Measurements from ENCODE around the gene TRIM72.
"Not testable (repeated sequence)": the region's sequence is repeated elsewhere in the genome, so short reads cannot be mapped to it uniquely, and the experiment has no call there.

Gene TRIM72, protein sequence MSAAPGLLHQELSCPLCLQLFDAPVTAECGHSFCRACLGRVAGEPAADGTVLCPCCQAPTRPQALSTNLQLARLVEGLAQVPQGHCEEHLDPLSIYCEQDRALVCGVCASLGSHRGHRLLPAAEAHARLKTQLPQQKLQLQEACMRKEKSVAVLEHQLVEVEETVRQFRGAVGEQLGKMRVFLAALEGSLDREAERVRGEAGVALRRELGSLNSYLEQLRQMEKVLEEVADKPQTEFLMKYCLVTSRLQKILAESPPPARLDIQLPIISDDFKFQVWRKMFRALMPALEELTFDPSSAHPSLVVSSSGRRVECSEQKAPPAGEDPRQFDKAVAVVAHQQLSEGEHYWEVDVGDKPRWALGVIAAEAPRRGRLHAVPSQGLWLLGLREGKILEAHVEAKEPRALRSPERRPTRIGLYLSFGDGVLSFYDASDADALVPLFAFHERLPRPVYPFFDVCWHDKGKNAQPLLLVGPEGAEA

DNA sequence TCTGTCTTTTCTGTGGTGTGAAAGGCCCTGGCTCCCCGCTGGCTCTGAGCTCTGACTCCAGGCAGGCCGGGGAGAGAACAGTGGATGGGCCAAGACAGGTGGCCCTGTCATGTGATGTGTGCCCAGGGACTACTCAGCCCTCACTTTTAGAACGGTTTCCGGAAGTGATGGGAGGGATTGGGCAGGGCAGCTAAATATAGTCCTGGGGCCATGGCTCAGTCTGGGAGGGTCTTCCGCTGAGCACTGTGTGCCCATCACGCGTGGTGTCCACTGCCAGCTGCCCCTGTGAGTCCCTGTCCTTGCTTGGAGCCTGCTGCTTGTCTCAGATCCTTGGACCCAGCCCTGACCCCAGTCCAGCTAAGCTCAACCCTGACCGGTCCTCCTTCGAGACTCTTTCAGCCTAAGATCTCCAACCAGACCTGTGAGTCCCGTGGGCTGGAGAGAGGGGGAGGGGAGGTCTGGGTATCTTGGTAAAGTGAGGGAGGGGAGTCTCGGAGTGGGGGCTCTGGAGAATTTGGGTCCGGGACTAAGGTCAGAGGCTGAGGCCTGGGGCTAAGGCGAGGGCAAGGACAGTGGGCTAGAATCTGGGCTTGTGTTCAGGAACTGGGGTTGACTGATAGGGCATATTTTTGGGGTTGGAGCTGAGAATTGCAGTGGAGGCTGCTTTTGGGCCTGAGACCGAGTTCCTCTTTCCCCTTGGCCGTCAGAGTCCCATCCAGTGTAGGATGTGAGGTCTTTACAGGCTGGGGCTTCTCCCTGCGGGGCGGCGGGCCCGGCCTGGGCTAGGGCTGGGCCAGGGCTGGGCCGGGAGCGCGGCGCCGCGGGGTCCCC, at the start of gene TRIM72:
TSS of gene TRIM72 (plus strand) at position 243 of the 831 bp plus-strand sequence. CDS start 620 bp downstream, outside the sequence.
- no peak for DNase-seq

DNA sequence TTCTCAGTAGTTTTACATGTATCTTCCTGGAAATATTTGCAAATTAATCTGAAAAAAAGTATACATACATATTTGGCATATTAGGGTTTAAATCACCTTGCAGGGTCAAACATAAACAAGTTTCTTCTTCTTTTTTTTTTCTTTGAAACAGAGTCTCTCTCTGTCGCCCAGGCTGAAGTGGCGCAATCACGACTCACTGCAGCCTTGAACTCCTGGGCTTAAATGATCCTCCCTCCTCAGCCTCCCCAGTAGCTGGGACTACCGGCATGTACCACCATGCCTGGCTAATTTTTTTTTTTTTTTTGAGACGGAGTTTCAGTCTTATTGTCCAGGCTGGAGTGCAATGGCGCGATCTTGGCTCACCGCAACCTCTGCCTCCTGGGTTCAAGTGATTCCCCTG, 46.6 kb upstream of the TRIM72 start:
- no peak for DNase-seq

DNA sequence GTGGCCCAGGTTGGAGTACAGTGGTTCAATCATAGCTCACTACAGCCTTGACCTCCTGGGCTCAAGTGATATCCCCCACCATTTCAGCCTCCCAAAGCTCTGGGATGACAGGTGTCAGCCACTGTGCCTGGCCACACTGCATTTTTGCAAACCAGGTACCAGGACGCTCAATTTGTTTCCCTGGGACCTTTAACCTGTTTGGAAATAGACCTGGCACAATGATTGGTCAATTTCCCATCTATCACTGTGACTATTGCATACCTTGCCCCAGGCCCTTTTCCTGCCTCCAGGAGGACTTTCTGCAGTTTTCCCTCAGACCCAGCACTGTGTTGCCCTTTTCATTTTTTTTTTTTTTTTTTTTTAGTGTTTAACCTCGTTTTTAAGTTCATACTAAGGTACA, 45.1 kb upstream of the TRIM72 start:
- DNase-seq = no peak

DNA sequence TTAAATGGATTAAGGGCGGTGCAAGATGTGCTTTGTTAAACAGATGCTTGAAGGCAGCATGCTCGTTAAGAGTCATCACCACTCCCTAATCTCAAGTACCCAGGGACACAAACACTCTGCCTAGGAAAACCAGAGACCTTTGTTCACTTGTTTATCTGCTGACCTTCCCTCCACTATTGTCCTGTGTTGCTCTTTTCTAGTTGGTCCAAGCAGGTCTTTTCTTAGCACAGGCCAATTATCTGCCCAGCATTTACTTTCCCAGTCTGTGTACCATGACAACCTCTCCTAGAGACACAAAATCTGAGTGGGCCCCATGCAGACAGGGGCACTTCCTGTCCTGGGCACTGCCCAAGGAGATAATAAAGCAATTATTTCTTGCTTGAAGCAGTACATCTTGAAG, 43.9 kb upstream of the TRIM72 start:
- not testable (repeated sequence) for DNase-seq

DNA sequence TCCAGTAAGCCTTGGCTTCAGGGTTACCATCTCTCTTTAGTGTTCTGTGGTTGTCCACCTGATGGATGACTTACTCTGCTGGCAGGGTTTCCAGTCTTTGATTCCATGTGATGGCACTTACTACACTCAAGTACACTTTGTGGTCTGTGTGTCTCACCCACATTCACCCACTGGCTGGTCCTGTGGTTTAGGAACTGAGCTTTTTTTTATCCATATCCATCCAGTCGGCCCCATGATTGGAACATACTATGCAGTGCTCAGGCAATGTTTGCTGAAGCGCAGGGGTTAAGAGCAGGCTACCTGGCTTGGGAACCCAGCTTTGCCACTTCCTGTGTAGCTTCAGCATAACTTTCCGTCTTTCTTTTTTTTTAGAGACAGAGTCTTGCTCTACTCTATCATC, 36.8 kb upstream of the TRIM72 start:
- no peak for DNase-seq

DNA sequence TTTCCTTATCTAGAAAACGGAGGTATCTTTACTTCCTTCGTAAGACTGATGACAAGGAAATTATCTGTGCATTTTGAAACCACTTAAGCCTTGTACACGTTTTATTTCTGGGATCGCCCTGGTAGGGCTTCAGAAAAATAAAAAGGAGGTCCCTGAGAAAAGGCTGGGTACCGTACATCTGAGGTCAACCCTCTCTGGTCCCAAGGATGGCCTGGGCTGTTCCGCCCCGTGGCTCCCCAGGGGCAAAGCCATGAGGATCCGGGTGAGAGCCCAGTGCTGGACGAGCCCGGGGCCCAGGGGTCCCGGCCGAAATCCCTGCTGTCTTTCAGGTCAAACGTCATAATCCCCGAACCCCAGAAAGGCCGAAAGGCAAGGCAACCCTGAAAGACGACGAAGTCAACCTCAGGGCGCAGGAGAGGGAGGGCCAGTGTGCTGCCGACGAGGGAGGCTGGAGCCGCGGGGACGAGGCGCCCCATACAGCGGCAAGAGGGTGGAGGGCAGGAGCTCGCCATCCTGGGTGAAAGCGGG, 34.6 kb upstream of the TRIM72 start:
- DNase-seq = no peak

DNA sequence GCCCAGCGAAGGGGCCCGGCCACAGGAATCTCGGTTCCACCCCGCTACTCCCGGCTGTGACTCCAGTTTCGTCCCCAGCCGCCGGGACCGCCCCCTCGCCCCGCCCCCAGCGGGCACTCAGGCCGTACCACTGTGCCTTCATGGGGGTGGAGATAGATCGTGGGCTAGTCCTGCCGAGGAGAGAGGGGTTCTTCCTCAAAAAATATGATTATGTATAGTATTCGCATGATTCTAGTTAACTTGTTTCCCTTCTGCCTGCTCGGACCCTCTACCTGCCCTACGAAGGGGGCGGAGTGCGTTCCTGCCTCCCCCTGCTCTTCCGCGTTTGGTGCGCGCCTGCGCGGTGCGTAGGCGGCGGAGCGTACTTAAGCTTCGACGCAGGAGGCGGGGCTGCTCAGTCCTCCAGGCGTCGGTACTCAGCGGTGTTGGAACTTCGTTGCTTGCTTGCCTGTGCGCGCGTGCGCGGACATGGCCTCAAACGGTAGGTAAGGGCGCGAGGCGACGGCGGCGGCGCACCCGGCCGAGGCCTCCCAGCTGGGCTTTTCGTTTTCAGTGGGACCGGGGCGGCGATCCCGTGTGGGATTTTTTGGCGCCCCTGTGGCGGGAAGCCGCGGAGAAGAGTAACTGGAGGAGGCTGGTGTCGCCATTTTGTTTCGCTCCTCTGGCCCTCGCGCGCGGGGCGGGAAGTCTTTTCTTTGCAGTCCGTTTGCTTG, 34.0 kb upstream of the TRIM72 start, which contains the start of gene FUS:
TSS of gene FUS (plus strand) at position 393 of the 713 bp plus-strand sequence. CDS start at position 469, 76 bp downstream.
- DNase-seq = peak; percentile 90

DNA sequence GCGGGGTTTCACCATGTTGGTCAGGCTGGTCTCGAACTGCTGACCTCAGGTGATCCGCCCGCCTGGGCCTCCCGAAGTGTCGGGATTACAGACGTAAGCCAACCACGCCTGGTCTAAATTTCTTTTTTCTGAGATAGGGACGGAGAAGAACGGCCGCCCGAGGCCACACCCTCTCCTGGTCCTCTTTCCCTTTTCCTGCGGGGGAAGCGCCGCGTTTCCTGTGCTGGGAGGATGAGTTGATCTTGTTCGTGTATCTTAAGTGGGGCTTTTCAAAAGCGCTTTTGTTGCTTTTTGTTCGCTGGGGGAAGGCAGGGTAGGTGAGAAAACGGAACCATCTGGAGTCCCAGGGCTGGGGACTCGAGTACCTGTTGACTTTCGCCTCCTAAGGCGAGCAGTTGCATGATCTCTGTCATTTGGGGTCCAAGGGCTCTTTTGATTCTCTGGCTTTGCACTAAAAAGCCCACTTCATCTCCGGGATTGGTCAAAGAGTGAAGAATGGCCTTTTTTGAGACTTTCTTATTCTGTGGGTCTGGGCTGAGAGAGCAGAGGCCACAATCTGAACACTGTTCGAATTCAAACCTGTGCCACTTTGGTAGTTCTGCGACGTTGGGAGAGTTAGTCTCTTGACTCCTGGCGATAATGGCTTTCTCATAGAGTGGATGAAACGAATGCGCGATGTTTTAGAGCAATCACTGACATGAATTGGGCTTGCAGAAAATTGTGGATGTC, 32.7 kb upstream of the TRIM72 start:
- peak; percentile 45 for DNase-seq

DNA sequence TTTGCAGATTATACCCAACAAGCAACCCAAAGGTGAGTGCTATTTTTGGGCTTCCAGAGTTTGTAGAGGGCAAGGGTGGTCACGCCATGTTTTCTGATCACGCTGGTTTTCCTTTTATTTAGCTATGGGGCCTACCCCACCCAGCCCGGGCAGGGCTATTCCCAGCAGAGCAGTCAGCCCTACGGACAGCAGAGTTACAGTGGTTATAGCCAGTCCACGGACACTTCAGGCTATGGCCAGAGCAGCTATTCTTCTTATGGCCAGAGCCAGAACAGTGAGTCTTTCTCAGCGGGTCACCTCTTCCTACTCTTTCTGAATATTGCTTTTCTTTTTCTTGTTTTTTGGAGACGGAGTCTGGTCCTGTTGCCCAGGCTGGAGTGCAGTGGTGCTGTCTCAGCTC, 31.5 kb upstream of the TRIM72 start:
- DNase-seq = no peak

DNA sequence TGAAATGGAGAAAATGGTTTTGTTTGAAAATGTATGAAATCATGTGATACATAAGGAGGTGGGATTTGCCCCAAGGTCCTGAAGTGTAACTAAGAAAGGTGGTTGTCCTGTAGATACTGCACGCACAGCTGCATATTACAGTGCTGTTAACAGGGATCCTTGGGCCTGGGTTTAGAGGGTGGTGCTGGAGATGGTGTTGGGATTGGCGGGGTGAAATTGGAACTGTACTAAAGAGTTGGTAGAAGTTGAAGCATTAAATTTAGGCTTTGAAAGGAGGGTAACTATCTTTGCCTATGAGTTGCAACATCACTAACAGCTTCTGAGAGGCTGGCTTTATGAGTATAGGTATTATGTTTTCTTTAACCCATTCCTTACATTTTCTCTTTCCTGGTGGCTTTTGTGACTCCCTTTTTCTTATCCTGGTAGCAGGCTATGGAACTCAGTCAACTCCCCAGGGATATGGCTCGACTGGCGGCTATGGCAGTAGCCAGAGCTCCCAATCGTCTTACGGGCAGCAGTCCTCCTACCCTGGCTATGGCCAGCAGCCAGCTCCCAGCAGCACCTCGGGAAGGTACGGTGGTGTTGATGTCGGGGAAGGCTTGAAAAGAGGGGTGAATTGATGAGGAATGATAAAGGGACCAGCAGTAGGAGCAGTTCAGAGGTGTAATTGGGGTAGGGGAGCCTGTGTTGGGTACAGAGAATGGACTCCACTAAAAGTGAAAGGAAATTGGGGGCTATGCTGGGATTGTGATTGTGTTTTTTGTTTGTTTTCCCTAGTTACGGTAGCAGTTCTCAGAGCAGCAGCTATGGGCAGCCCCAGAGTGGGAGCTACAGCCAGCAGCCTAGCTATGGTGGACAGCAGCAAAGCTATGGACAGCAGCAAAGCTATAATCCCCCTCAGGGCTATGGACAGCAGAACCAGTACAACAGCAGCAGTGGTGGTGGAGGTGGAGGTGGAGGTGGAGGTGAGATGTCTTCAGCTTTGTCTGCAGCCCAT, 30.2 kb upstream of the TRIM72 start:
- no peak for DNase-seq

DNA sequence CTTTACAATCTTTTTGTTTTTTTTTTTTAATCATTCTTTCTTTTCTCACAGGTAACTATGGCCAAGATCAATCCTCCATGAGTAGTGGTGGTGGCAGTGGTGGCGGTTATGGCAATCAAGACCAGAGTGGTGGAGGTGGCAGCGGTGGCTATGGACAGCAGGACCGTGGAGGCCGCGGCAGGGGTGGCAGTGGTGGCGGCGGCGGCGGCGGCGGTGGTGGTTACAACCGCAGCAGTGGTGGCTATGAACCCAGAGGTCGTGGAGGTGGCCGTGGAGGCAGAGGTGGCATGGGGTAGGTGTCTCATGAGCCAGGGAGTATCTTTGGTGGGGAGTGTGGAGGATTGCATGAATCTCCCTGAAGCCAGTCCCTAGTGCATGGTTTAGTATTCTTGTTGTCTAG, 29.0 kb upstream of the TRIM72 start:
- no peak for DNase-seq

DNA sequence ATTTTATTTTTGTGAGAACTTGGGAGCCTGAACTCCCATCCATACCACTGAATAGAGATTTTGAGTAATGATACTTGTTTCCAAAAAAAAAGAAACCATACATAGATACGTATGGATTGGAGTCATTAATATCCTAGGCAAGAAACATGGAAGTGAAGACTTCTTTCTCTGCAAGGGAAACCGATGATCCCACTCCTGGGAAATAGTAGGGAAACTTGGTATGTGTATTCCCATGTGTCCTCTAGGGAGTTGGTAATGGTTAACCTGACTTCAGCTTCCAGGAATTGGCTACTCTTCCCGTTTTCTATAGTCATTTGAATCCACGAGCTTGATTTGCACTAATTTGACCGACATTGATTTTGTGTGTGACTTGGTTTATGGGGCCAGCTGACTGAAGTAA, 28.6 kb upstream of the TRIM72 start:
- DNase-seq = no peak

DNA sequence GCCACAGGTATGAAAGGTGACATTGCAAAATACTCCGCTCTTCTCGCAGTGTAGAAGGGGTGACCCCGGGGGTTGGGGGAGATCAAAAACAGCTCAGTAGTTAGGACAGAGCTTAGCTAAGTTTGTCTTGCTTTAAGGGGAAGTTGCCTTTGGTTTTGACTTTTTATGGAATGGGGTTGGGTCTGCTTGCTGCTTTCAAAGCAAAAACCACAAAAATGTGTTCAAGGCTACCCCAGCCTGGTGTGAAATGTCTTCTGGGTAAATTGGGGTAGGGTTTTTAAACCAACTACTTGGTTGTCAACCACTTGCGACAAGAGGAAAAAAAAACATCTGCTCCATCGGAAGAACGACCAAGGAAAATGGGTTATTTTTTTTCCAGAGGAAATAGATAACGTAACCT, 27.7 kb upstream of the TRIM72 start:
- DNase-seq = no peak

DNA sequence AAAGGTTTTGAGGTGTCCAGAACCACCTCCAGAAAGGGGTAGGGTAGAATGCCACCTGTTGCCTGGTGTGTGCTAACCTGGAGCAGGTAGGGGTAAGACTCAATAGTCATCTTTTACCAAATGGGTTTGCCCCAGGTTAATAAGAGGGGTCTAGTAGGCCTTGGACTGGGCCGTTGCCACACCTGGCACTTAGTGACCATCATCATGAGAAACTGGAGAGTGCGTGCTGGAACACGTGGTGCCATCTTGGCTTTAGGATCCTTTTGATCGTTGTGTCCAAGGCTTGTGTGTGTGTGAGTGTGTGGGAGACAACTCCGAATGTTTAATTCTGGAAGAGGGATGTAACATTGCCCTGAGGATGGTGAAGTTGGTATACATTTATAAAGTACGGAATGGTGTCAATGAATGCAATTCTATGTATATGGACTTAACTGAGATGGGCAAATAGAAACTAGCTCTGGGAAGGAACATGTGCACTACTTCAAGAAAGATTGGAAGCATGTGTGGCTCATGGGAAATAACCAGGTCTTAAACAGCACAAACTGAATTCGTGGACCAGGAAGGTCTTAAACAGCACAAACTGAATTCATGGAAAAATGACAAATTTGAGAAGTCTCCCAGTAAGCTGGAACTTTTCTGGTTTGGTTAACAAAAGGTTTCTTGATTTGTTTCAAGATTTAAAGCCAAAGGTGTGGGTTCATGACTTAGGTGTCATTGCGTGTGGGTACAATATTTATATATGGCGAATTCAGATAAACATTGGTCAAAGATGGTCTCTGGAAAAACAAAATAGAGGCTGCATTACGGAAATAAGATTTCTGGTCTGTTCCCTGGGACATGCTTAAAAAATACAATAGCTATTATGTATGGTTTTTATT, 26.8 kb upstream of the TRIM72 start:
- DNase-seq = no peak

DNA sequence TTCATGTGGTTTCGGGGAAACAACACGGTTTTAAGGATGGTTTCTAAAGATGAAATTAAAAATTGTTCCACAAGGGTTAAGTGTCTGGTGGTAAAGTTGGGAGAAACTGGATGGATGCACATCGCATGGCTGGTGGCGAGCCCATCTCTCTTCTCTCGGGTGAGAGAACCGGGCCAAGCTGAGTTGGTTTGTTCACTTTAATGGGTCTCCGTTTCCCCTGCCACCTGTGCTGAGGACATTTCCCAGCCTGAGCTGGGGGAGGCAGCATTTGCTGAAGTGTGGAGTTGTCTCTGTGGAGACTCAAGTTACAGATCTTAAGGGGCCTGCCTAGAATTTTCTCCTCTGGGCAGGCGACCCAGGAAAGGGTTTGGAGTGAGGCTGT, 26.1 kb upstream of the TRIM72 start:
- DNase-seq = no peak

DNA sequence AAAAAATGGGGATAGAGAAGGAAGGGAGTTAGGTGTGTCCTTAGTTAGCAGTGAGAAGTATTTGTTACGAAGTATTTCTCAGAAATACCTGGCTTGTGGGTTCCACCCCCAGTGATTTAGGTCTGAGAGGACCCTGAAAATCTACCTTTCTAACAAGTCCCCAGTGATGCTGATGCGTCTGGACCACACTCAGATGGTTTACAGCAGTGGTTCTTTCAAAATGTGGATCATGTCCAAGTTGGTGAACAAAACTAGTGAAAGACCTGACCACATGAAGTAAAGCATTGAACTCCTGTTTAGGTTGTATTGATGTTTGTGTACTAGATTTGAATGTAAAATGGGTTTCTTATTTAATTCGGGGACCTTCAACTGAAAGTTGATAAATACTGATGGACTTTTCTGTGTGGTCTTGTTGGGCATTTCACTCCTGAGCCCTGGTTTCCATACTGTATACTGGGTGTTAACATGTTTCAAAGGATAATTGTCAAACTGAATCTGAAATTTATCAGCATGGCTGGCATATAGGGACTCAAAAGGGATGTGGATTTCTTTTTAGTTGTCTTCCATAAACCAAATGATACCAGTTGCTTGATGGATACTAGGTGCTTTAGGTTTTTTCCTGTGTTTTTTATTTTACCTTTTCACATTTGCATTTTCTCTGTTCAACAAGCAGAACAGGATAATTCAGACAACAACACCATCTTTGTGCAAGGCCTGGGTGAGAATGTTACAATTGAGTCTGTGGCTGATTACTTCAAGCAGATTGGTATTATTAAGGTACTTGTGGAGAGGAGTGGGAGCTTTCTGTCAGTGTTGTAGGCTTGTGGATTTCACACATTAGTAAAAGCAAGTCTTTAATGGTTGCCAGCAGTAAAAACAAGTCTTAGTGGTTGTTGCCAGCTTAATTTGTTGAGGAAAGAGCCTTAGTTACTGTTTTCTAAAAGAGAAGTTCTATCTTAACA, 25.2 kb upstream of the TRIM72 start:
- DNase-seq = no peak

DNA sequence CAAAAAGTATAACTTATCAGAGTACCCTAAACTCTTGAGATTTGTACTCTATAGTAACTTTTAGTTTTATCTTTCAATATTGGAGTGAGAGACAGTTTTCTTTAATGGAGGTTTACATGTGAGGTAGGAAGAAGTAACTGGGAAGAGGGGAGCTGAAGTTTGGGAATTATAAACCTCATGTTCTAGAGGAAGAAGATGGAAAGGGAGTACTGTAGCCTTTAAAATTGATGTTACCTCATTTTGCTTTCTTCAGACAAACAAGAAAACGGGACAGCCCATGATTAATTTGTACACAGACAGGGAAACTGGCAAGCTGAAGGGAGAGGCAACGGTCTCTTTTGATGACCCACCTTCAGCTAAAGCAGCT, 24.5 kb upstream of the TRIM72 start:
- no peak for DNase-seq

DNA sequence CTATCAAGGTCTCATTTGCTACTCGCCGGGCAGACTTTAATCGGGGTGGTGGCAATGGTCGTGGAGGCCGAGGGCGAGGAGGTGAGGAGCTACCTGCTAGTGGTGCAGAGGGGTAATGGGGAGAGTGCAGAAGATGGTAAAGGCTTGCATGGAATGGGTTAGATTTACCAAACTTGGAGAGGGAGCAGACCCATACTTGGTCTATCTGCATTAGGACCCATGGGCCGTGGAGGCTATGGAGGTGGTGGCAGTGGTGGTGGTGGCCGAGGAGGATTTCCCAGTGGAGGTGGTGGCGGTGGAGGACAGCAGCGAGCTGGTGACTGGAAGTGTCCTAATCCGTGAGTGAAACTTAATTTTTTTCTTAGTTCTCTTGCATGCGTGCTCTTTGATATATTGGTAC, 23.9 kb upstream of the TRIM72 start:
- DNase-seq = no peak

Measured in NCI-H82 (cell line).